Posterior cingulate gyrus (tissue), 11 donors: ENCODE results near the gene EPC1.
"Not testable (repeated sequence)": the region's sequence is repeated elsewhere in the genome, so short reads cannot be mapped to it uniquely, and the experiment has no call there.

Source experiments
- DNase-seq, 10 donors: peaks; one replicate each; pipeline versions ENCODE4 v3.0.0 to v3.0.0-alpha.2; 2020 to 2021; ENCODE audit warnings: mixed read lengths in 3 of 10
- intact Hi-C: fragments of 100-400 bp; cut with DNase I; formaldehyde crosslinking; loops from one replicate; pipeline ENCODE4 v1.15.1; 2023

Gene EPC1

GRCh38 chr10:32244011-32244410 lies 102.9 kb downstream of the EPC1 start:
- intact Hi-C loops = no loop called here
- no peak for DNase-seq

GRCh38 chr10:32241946-32242345 lies 105.0 kb downstream of the EPC1 start:
- intact Hi-C loops = no loop called here
- DNase-seq = no peak

GRCh38 chr10:32240471-32240870 lies 106.5 kb downstream of the EPC1 start:
- no peak for DNase-seq
- intact Hi-C loops = no loop called here

DNA sequence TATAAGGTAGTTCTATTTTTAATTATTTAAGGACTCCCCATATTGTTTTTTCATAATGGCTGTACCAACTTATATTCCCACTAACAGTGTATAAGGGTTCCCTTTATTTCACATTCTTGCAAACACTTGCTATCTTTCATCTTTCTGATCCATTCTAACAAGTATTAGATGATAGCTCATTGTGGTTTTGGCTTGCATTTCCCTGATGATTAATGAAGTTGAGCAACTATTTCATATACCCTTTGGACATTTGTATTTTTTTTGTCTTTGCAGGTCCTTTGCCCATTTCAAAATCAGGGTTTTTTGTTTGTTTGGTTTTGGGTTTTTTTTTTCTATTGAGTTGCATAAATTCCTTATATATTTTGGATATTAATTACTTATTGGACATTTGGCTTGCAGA lies 107.2 kb downstream of the EPC1 start:
- intact Hi-C loops = no loop called here
- DNase-seq = no peak

- DNase-seq = no peak
- intact Hi-C loops = no loop called here
Measured at GRCh38 chr10:32237644-32238345, 109.2 kb downstream of the EPC1 start.

DNA sequence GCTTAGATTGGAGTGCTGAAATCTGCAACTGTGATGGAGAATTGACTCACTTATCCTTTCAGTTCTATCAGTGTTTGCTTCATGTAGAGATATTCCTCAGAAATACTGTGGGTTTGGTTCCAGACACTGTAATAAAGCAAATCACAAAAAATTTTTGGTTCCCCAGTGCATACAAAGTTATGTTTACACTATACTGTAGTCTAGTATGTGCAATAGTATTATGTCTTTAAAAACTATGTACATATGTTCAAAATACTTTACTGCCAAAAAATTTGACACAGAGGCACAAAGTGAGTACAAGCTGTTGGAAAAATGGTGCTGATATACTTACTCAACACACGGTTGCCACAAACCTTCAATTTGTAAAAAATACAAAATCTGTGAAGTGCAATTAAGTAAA lies 112.5 kb downstream of the EPC1 start:
- intact Hi-C loops = no loop called here
- DNase-seq = no peak

- intact Hi-C loops, DNase-seq: not testable (repeated sequence)
Measured at GRCh38 chr10:32233375-32233774, 113.6 kb downstream of the EPC1 start.

GRCh38 chr10:32232378-32232777 lies 114.6 kb downstream of the EPC1 start:
- intact Hi-C loops = no loop called here
- DNase-seq = no peak

GRCh38 chr10:32229788-32230187 lies 117.2 kb downstream of the EPC1 start:
- DNase-seq, intact Hi-C loops: not testable (repeated sequence)

- intact Hi-C loops = no loop called here
- DNase-seq = no peak
Measured at GRCh38 chr10:32229170-32229569, 117.8 kb downstream of the EPC1 start.

GRCh38 chr10:32227802-32228201 lies 119.2 kb downstream of the EPC1 start:
- no peak for DNase-seq
- intact Hi-C loops = no loop called here

DNA sequence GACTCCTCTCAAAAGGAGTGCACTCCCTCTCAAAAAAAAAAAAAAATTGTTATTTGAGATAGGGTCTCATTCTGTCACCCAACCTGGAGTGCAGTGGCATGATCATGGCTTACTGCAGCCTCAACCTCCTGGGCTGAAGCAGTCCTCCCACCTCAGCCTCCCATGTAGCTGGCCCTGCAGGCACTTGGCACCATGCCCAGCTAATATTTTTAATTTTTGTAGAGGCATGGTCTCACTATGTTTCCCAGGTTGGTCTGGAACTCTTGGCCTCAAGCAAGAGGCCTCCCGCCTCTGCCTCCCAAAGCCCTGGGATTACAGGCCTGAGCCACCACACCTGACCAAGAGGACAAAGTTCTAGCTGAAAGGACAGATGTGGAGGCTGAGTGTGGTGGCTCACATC lies 120.3 kb downstream of the EPC1 start:
- DNase-seq = no peak
- intact Hi-C loops = no loop called here

DNA sequence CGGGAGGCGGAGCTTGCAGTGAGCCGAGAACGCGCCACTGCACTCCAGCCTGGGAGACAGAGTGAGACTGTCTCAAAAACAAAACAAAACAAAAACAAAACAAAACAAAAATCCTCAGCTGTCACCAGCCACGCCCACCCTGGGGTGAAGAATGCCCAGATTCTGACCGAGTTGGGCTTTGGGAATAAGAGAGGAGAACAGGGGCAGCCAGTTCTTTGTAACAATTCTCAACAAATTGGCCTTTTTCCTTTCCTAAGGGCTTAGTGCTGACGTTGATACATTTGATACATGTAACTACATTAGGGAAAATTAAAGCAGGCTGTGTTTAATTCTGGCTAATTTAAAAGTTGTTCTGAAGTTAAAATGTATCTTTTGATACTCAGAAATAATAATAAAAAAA lies 121.0 kb downstream of the EPC1 start:
- DNase-seq = no peak

GRCh38 chr10:32222376-32222775 lies 124.6 kb downstream of the EPC1 start:
- DNase-seq, intact Hi-C loops: not testable (repeated sequence)

More for the DNA sequence above, 121.0 kb downstream of the EPC1 start:
- intact Hi-C loops = no loop called here

DNA sequence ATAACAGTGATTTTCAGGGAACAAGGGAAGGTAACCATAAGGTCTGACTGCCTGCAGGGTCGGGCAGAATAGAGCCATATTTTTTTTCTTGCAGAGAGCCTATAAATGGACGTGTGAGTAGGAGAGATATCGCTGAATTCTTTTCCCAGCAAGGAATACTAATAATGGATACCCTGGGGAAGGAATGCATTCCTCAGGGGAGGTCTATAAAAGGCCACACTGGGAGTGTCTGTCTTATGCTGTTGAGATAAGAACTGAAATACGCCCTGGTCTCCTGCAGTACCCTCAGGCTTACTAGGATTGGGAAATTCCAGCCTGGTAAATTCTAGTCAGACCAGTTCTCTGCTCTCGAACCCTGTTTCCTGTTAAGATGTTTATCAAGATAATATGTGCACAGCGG lies 127.8 kb downstream of the EPC1 start:
- DNase-seq, intact Hi-C loops: not testable (repeated sequence)

DNA sequence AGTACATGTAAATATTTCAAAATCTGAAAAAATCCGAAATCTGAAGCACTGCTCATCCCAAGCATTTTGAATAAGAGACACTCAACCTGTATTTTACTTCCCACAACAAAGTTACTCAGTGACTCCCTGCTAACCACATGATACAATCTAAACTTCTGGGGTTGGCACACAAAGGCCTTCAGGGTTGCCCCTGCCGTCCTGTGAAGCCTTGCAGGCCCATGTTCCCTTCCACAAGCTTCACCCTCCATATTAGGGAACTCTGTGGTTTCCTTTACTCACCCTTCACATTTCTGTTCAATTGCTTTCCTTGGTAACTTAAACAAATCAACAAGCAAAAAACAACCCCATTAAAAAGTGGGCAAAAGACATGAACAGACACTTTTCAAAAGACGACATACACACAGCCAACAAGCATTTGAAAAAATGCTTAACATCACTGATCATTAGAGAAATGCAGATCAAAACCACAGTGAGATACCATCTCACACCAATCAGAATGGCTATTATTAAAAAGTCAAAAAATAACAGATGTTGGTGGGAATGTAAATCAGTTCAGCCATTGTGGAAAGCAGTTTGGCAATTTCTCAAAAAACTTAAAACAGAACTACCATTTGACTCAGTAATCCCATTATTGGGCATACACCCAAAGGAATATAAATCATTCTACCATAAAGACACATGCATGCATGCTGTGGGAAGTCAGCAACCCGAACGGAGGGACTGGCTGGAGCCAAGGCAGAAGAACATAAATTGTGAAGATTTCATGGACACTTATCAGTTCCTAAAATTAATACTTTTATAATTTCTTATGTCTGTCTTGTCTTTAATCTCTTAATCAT lies 128.5 kb downstream of the EPC1 start:
- DNase-seq, intact Hi-C loops: not testable (repeated sequence)
